ENCODE data around the gene IRX4.

The IRX4 gene

DNA sequence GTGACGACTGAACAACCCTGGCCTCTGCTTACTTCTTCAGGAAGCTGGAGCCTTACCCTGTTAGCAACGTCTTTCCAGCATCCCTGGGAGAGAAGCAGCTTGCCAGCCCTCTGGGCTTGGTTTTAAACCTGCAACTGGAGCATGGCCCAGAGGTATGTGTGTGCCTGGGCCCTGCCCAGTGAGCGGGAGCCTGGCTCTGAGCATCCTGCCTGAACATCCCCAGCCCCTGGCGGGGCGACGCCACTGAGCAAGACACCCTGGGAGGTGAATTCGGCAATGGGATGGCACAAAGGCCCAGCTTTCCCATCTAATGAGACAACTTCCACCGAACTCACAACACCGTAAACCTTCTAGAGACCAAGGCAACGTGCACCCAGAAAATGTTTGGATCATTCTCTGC, 23.6 kb downstream of the IRX4 start:
- Histone ChIP-seq H3K27ac (ENCODE audit: low read length) (no peak overlapping the region), H3K4me1 (ENCODE audit: control insufficient read depth, low read depth, low read length) (no peaks in the 10 kb centered on the region), H3K9me3 (ENCODE audit: control insufficient read depth, low read depth, low read length) (no peaks in the 10 kb centered on the region), H3K4me3 (ENCODE audit: low read length) (no peak overlapping the region), H3K9ac (ENCODE audit: low read length) (no peak overlapping the region), H3K36me3 (ENCODE audit: control insufficient read depth, low read depth, low read length) (no peaks in the 10 kb centered on the region), H3K27me3 (ENCODE audit: control insufficient read depth, insufficient read depth, low read length) (no peaks in the 10 kb centered on the region)

- H3K9me3 ChIP-seq (ENCODE audit: control insufficient read depth, low read depth, low read length) = no peaks in the 10 kb centered on the region
- no peak overlapping the region for H3K9ac ChIP-seq (ENCODE audit: low read length)
- no peaks in the 10 kb centered on the region for H3K4me1 ChIP-seq (ENCODE audit: control insufficient read depth, low read depth, low read length)
- no peak overlapping the region for H3K27ac ChIP-seq (ENCODE audit: low read length)
- no peak overlapping the region for H3K4me3 ChIP-seq (ENCODE audit: low read length)
- H3K27me3 ChIP-seq (ENCODE audit: control insufficient read depth, insufficient read depth, low read length) = no peaks in the 10 kb centered on the region
- H3K36me3 ChIP-seq (ENCODE audit: control insufficient read depth, low read depth, low read length) = no peaks in the 10 kb centered on the region
Measured at GRCh38 chr5:1858436-1858835, 24.3 kb downstream of the IRX4 start.

- Histone ChIP-seq H3K4me3 (ENCODE audit: low read length) (no peak overlapping the region), H3K9ac (ENCODE audit: low read length) (no peak overlapping the region), H3K27me3 (ENCODE audit: control insufficient read depth, insufficient read depth, low read length) (peaks cover 9% of the 10 kb centered on the region), H3K4me1 (ENCODE audit: control insufficient read depth, low read depth, low read length) (no peaks in the 10 kb centered on the region), H3K9me3 (ENCODE audit: control insufficient read depth, low read depth, low read length) (no peaks in the 10 kb centered on the region), H3K27ac (ENCODE audit: low read length) (no peak overlapping the region), H3K36me3 (ENCODE audit: control insufficient read depth, low read depth, low read length) (no peaks in the 10 kb centered on the region)
Measured at GRCh38 chr5:1857256-1857600, 25.5 kb downstream of the IRX4 start.

- H3K4me1 ChIP-seq (ENCODE audit: control insufficient read depth, low read depth, low read length) = peaks cover 2% of the 10 kb centered on the region
- H3K36me3 ChIP-seq (ENCODE audit: control insufficient read depth, low read depth, low read length) = no peaks in the 10 kb centered on the region
- H3K4me3 ChIP-seq (ENCODE audit: low read length) = no peak overlapping the region
- H3K27me3 ChIP-seq (ENCODE audit: control insufficient read depth, insufficient read depth, low read length) = peaks cover 13% of the 10 kb centered on the region
- no peaks in the 10 kb centered on the region for H3K9me3 ChIP-seq (ENCODE audit: control insufficient read depth, low read depth, low read length)
- no peak overlapping the region for H3K9ac ChIP-seq (ENCODE audit: low read length)
- no peak overlapping the region for H3K27ac ChIP-seq (ENCODE audit: low read length)
Measured at GRCh38 chr5:1856596-1857255, 26.0 kb downstream of the IRX4 start.

- Histone ChIP-seq H3K27me3 (ENCODE audit: control insufficient read depth, insufficient read depth, low read length) (peaks cover 24% of the 10 kb centered on the region), H3K4me1 (ENCODE audit: control insufficient read depth, low read depth, low read length) (peaks cover 9% of the 10 kb centered on the region), H3K9me3 (ENCODE audit: control insufficient read depth, low read depth, low read length) (no peaks in the 10 kb centered on the region), H3K36me3 (ENCODE audit: control insufficient read depth, low read depth, low read length) (no peaks in the 10 kb centered on the region), H3K9ac (ENCODE audit: low read length) (no peak overlapping the region), H3K27ac (ENCODE audit: low read length) (no peak overlapping the region), H3K4me3 (ENCODE audit: low read length) (no peak overlapping the region)
Measured at GRCh38 chr5:1855596-1855995, 27.1 kb downstream of the IRX4 start.

- peaks cover 30% of the 10 kb centered on the region for H3K27me3 ChIP-seq (ENCODE audit: control insufficient read depth, insufficient read depth, low read length)
- no peaks in the 10 kb centered on the region for H3K36me3 ChIP-seq (ENCODE audit: control insufficient read depth, low read depth, low read length)
- H3K4me3 ChIP-seq (ENCODE audit: low read length) = no peak overlapping the region
- no peak overlapping the region for H3K27ac ChIP-seq (ENCODE audit: low read length)
- H3K4me1 ChIP-seq (ENCODE audit: control insufficient read depth, low read depth, low read length) = peaks cover 12% of the 10 kb centered on the region
- H3K9me3 ChIP-seq (ENCODE audit: control insufficient read depth, low read depth, low read length) = no peaks in the 10 kb centered on the region
- no peak overlapping the region for H3K9ac ChIP-seq (ENCODE audit: low read length)
Measured at GRCh38 chr5:1855075-1855474, 27.6 kb downstream of the IRX4 start.

GRCh38 chr5:1853531-1853930, 29.2 kb downstream of the IRX4 start:
- no peaks in the 10 kb centered on the region for H3K9me3 ChIP-seq (ENCODE audit: control insufficient read depth, low read depth, low read length)
- H3K36me3 ChIP-seq (ENCODE audit: control insufficient read depth, low read depth, low read length) = no peaks in the 10 kb centered on the region
- no peak overlapping the region for H3K4me3 ChIP-seq (ENCODE audit: low read length)
- peaks cover 41% of the 10 kb centered on the region for H3K27me3 ChIP-seq (ENCODE audit: control insufficient read depth, insufficient read depth, low read length)
- no peak overlapping the region for H3K27ac ChIP-seq (ENCODE audit: low read length)
- H3K4me1 ChIP-seq (ENCODE audit: control insufficient read depth, low read depth, low read length) = peaks cover 12% of the 10 kb centered on the region
- no peak overlapping the region for H3K9ac ChIP-seq (ENCODE audit: low read length)

DNA sequence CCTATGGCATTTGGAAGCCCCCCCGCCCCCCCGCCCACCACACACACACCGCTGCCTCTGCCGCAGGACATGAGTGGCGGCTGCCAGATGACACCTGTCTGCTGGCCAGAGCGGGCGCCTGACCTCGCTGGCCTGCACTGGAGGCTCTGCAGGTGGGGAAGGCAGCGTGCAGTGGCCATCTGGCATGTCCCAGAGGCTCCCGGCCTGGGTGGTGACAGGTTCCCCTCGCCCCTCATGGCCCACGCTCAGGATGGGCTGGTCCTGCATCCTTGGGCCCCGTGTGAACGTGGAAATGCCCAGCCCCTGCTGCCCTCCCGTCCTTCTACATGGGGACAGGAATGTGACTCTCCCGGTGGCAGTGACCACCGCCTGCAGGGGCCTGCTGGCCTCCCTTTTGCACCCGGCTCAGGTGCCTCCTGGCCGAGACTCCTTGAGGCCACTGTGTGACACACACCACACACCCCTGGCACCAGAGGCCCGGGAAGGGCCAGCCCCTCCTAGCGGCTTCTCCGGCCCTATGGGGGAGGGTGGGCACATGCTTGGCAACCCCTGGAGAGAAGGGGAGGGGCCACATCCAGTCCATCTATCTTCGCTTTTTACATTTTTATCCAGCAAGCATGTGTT, 30.3 kb downstream of the IRX4 start:
- no peak overlapping the region for H3K27ac ChIP-seq (ENCODE audit: low read length)
- no peaks in the 10 kb centered on the region for H3K9me3 ChIP-seq (ENCODE audit: control insufficient read depth, low read depth, low read length)
- peaks cover 12% of the 10 kb centered on the region for H3K4me1 ChIP-seq (ENCODE audit: control insufficient read depth, low read depth, low read length)
- no peak overlapping the region for H3K9ac ChIP-seq (ENCODE audit: low read length)
- no peak overlapping the region for H3K4me3 ChIP-seq (ENCODE audit: low read length)
- no peaks in the 10 kb centered on the region for H3K36me3 ChIP-seq (ENCODE audit: control insufficient read depth, low read depth, low read length)
- peaks cover 41% of the 10 kb centered on the region for H3K27me3 ChIP-seq (ENCODE audit: control insufficient read depth, insufficient read depth, low read length)

DNA sequence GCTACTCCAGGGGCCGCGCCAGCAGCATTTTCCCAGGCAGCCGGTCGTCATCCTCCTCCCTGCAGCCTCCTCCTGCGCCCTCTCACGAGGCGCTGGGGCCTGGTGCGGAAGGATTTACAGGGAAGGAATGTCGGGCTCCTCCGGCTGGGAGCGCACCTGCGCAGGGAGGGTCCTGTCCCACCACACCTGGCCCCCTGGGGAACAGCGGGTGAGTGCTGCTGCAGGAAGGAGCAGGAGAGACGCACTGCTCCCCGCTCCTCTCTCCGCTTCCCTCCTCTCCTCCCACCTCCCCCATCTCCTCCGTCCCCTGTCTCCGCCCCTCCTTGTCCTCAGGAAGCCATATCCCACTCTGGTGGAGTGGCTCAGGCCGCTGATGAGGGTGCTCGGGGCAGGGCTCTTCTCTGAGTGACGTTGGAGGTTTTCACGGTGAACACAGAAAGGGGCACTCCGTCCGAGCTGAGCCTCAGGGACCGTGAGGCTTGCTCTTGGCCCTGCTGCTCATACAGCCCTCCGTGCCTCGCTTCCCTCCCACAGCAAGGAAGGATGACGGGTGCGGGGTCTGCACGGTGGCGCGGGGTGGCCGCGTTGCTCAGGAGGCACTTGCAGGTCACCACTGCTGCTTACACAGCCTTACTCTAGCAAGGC, 31.3 kb downstream of the IRX4 start:
- Histone ChIP-seq H3K4me3 (ENCODE audit: low read length) (peak overlapping the region; percentile 56), H3K27me3 (ENCODE audit: control insufficient read depth, insufficient read depth, low read length) (peaks cover 41% of the 10 kb centered on the region), H3K27ac (ENCODE audit: low read length) (no peak overlapping the region), H3K9me3 (ENCODE audit: control insufficient read depth, low read depth, low read length) (no peaks in the 10 kb centered on the region), H3K4me1 (ENCODE audit: control insufficient read depth, low read depth, low read length) (peaks cover 12% of the 10 kb centered on the region), H3K9ac (ENCODE audit: low read length) (no peak overlapping the region), H3K36me3 (ENCODE audit: control insufficient read depth, low read depth, low read length) (no peaks in the 10 kb centered on the region)

- Histone ChIP-seq H3K27ac (ENCODE audit: low read length) (no peak overlapping the region), H3K9me3 (ENCODE audit: control insufficient read depth, low read depth, low read length) (no peaks in the 10 kb centered on the region), H3K36me3 (ENCODE audit: control insufficient read depth, low read depth, low read length) (no peaks in the 10 kb centered on the region), H3K27me3 (ENCODE audit: control insufficient read depth, insufficient read depth, low read length) (peaks cover 41% of the 10 kb centered on the region), H3K4me1 (ENCODE audit: control insufficient read depth, low read depth, low read length) (peaks cover 12% of the 10 kb centered on the region), H3K4me3 (ENCODE audit: low read length) (peak overlapping the region; percentile 56), H3K9ac (ENCODE audit: low read length) (no peak overlapping the region)
Measured at GRCh38 chr5:1850324-1851154, 32.2 kb downstream of the IRX4 start.

GRCh38 chr5:1847611-1848010, 35.1 kb downstream of the IRX4 start:
- H3K27ac ChIP-seq (ENCODE audit: low read length) = no peak overlapping the region
- H3K9me3 ChIP-seq (ENCODE audit: control insufficient read depth, low read depth, low read length) = no peaks in the 10 kb centered on the region
- no peaks in the 10 kb centered on the region for H3K36me3 ChIP-seq (ENCODE audit: control insufficient read depth, low read depth, low read length)
- no peak overlapping the region for H3K9ac ChIP-seq (ENCODE audit: low read length)
- H3K4me1 ChIP-seq (ENCODE audit: control insufficient read depth, low read depth, low read length) = peaks cover 12% of the 10 kb centered on the region
- peaks cover 36% of the 10 kb centered on the region for H3K27me3 ChIP-seq (ENCODE audit: control insufficient read depth, insufficient read depth, low read length)
- no peak overlapping the region for H3K4me3 ChIP-seq (ENCODE audit: low read length)
